Epithelial cell of prostate (primary cell): ENCODE measurements around the gene CADM3.

Experiments
- DNase-seq: peaks from one replicate; pipeline ENCODE4 v3.0.0-alpha.2; 2011; ENCODE audit warnings: low read depth, low spot score
- H3K27ac ChIP-seq: fragments of 450-650 bp; 2 replicates; pipeline ENCODE4 v1.5.1; 2017; ENCODE audit warnings: mild to moderate bottlenecking

Gene CADM3

GRCh38 chr1:159172614-159173291, 1.3 kb downstream of the CADM3 start:
- H3K27ac ChIP-seq, result no peak overlapping the region
- DNase-seq, result no peak

GRCh38 chr1:159173320-159173719, 1.9 kb downstream of the CADM3 start:
- DNase-seq, result no peak
- H3K27ac ChIP-seq, result no peak overlapping the region

GRCh38 chr1:159175571-159175970, 4.2 kb downstream of the CADM3 start:
- no peak for DNase-seq

GRCh38 chr1:159177272-159177907, 6.0 kb downstream of the CADM3 start:
- no peak overlapping the region for H3K27ac ChIP-seq
- DNase-seq, result no peak

More at GRCh38 chr1:159175571-159175970, 4.2 kb downstream of the CADM3 start:
- H3K27ac ChIP-seq, result no peak overlapping the region

GRCh38 chr1:159179906-159180305, 8.5 kb downstream of the CADM3 start:
- DNase-seq, result no peak
- H3K27ac ChIP-seq, result no peak overlapping the region

- H3K27ac ChIP-seq, result no peak overlapping the region
- no peak for DNase-seq
Measured at GRCh38 chr1:159180516-159180915, 9.1 kb downstream of the CADM3 start.

GRCh38 chr1:159181328-159182024, 10.1 kb downstream of the CADM3 start:
- no peak overlapping the region for H3K27ac ChIP-seq
- no peak for DNase-seq

GRCh38 chr1:159184201-159184600, 12.8 kb downstream of the CADM3 start:
- DNase-seq, result no peak
- H3K27ac ChIP-seq, result no peak overlapping the region

- no peak for DNase-seq
- H3K27ac ChIP-seq, result no peak overlapping the region
Measured at GRCh38 chr1:159185121-159185520, 13.7 kb downstream of the CADM3 start.

- DNase-seq, result no peak
- no peak overlapping the region for H3K27ac ChIP-seq
Measured at GRCh38 chr1:159187033-159187432, 15.6 kb downstream of the CADM3 start.

- no peak overlapping the region for H3K27ac ChIP-seq
- DNase-seq, result no peak
Measured at GRCh38 chr1:159187647-159188374, 16.4 kb downstream of the CADM3 start.

GRCh38 chr1:159188375-159188788, 17.0 kb downstream of the CADM3 start:
- no peak overlapping the region for H3K27ac ChIP-seq
- DNase-seq, result no peak

GRCh38 chr1:159190441-159190840, 19.0 kb downstream of the CADM3 start:
- no peak overlapping the region for H3K27ac ChIP-seq
- no peak for DNase-seq

- DNase-seq, result no peak
- no peak overlapping the region for H3K27ac ChIP-seq
Measured at GRCh38 chr1:159196543-159196942, 25.1 kb downstream of the CADM3 start.

GRCh38 chr1:159197561-159198557, 26.4 kb downstream of the CADM3 start:
- DNase-seq, result peak; percentile 6
- H3K27ac ChIP-seq, result no peak overlapping the region

- no peak for DNase-seq
- no peak overlapping the region for H3K27ac ChIP-seq
Measured at GRCh38 chr1:159199901-159200300, 28.5 kb downstream of the CADM3 start.

- no peak overlapping the region for H3K27ac ChIP-seq
- no peak for DNase-seq
Measured at GRCh38 chr1:159200769-159201168, 29.4 kb downstream of the CADM3 start.

GRCh38 chr1:159201642-159202041, 30.2 kb downstream of the CADM3 start:
- H3K27ac ChIP-seq, result no peak overlapping the region
- no peak for DNase-seq

GRCh38 chr1:159203610-159204009, 32.2 kb downstream of the CADM3 start:
- DNase-seq, result no peak
- no peak overlapping the region for H3K27ac ChIP-seq
